Measurements from ENCODE around the gene KRTAP10-2. TPM values are rescaled to one million over a fixed set of nuclear protein-coding genes. Genes with fewer than 3 reads are reported as not detected.

Gene KRTAP10-2, protein sequence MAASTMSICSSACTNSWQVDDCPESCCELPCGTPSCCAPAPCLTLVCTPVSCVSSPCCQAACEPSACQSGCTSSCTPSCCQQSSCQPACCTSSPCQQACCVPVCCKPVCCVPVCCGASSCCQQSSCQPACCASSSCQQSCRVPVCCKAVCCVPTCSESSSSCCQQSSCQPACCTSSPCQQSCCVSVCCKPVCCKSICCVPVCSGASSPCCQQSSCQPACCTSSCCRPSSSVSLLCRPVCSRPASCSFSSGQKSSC
- not detected in 2 replicates for total RNA-seq

DNA sequence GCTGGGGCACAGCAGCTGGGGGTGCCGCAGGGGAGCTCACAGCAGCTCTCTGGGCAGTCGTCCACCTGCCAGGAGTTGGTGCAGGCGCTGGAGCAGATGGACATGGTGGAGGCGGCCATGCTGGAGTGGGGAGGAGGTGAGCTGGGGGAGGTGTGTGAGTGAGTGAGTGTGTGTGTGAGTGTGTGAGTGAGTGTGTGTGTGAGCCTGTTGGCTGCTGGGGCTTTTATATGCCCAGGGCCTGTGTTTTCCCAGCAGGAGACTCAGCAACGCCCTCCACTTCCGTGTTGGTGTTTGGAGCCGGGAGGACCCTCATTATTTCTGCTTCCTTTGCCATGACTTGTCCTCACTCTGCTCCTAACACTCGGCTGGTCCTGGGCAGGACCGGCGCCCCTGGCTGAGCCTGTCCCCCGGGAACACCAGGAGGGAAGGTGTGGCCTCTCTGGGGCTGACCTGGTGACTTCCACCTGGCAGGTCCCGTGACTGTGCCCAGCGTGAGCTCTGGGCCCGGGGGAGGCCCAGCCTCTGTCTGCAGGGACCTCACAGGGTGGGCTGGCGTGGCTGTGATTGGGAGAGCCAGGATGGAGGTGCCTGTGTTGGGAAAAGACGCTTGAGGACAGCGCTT lies at the start of gene KRTAP10-2:
KRTAP10-2 (minus strand) TSS at position 166 of the 622 bp plus-strand sequence; CDS start at position 119, 47 bp downstream.

DNA sequence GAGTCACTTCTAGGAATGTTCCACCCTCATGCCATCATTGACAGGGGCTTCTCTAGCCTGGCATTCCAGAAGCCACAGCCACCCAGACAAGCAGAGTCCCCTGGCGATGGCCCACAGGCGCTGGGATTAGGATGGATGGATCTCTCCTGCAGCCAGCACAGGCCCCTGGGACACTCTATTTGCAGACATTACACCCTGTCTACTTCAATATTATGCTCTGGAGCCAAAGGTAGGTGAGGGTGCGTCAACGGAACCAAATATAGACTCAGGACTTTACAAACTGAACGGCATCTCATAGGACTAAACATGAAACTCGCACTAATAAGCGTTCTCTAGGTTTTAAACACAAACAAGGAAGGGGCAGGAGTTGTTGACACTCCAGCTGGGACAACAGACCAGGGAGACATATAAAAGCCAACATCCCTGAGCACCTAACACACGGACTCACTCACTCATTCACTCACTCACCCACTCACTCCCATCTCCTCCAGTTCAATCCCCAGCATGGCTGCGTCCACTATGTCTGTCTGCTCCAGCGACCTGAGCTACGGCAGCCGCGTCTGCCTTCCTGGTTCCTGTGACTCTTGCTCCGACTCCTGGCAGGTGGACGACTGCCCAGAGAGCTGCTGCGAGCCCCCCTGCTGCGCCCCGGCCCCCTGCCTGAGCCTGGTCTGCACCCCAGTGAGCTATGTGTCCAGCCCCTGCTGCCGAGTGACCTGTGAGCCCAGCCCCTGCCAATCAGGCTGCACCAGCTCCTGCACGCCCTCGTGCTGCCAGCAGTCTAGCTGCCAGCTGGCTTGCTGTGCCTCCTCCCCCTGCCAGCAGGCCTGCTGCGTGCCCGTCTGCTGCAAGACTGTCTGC lies 49.0 kb upstream of the KRTAP10-2 start, which contains the start of gene KRTAP10-7:
KRTAP10-7 (plus strand) TSS at position 480 of the 861 bp plus-strand sequence; CDS start at position 505, 25 bp downstream.

DNA sequence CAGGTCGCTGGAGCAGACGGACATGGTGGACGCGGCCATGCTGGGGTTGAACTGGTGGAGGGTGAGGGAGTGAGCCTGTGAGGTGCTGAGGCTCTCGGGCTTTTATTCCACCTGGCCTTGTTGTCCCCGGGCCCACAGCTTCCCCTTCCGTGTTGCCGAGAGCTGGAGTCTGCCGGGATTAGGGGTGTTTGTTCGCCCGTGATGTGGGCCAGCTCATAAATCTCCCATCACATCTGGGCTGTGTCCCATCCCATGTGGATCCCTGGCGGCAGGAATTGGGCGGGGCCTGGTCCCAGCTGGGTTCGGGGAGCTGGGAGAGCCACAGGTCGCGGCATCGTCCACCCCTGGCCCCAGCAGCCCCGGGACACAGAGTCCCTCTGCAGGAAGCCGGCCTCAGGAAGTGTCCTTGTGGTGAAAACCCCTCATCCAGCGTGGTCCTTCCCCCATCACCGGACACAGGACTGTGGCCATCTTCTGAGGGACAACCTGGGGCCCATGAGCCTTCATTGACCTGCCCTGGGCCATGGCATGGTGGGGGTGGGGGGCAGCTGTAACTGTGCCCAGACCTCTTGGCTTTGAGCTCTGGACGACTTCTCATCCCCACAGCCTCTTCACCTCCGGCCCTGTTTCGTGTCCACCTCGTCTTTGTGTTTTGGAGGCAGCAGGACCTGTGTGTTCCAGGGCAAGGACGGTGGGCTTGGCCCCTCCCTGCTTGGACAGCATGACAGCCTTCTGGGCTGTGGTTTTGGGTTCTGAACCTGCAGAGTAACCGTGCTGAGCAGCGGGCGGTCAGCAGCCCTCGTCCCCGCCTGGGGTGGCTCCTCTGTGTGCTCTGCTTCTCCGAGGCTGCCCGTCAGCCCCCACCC lies 41.4 kb upstream of the KRTAP10-2 start, which contains the start of gene KRTAP10-6:
KRTAP10-6 (minus strand) TSS at position 60 of the 866 bp plus-strand sequence; CDS start at position 39, 21 bp downstream.

DNA sequence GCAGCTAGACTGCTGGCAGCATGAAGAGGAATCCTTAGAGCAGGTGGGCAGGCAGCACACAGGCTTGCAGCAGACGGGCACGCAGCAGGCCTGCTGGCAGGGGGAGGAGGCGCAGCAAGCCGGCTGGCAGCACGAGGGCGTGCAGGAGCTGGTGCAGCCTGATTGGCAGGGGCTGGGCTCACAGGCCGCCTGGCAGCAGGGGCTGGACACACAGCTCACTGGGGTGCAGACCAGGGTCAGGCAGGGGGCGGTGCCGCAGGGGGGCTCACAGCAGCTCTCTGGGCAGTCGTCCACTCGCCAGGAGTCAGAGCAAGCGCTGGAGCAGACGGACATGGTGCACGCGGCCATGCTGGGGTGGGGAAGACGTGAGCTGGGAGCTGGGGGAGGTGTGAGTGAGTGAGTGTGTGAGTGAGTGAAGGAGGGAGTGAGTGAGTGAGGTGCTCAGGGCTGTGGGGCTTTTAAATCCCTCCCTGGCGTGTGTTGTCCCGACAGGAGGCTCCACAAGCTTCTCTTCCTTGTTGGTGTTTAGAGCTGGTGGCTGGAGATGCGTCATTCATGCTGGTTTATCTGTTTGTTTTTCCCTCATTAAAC lies 29.0 kb upstream of the KRTAP10-2 start, which contains the start of gene KRTAP10-5:
KRTAP10-5 (minus strand) TSS at position 374 of the 591 bp plus-strand sequence; CDS start at position 348, 26 bp downstream.

DNA sequence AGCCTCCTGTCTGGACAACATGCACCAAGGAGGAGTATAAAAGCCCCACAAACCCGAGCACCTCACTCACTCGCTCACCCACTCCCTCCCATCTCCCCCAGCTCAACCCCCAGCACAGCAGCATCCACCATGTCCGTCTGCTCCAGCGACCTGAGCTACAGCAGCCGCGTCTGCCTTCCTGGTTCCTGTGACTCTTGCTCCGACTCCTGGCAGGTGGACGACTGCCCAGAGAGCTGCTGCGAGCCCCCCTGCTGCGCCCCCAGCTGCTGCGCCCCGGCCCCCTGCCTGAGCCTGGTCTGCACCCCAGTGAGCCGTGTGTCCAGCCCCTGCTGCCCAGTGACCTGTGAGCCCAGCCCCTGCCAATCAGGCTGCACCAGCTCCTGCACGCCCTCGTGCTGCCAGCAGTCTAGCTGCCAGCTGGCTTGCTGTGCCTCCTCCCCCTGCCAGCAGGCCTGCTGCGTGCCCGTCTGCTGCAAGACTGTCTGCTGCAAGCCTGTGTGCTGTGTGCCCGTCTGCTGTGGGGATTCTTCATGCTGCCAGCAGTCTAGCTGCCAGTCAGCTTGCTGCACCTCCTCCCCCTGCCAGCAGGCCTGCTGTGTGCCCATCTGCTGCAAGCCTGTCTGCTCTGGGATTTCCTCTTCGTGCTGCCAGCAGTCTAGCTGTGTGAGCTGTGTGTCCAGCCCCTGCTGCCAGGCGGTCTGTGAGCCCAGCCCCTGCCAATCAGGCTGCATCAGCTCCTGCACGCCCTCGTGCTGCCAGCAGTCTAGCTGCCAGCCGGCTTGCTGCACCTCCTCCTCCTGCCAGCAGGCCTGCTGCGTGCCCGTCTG lies 22.5 kb upstream of the KRTAP10-2 start, which contains the start of gene KRTAP10-4:
KRTAP10-4 (plus strand) TSS at position 100 of the 827 bp plus-strand sequence; CDS start at position 130, 30 bp downstream.

DNA sequence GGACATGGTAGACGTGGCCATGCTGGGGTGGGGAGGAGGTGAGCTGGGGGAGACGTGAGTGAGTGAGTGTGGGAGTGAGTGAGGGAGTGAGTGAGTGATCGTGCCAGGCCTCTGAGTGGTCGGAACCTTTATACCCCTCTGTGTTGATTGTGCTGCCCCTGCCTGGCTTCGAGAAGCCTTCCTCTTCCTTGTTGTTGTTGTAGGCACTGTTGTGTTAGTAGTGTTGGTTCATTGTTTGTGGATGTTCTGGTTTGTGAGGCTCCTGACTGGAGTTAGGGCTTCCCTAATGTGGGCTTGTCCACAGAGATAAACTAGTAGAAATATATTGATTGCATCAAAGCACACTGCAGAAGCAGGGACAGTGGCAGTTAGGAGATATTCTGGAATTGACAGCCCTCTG lies 7.4 kb upstream of the KRTAP10-2 start, which contains the start of gene KRTAP10-3:
KRTAP10-3 (minus strand) TSS at position 101 of the 400 bp plus-strand sequence; CDS start at position 21, 80 bp downstream.

DNA sequence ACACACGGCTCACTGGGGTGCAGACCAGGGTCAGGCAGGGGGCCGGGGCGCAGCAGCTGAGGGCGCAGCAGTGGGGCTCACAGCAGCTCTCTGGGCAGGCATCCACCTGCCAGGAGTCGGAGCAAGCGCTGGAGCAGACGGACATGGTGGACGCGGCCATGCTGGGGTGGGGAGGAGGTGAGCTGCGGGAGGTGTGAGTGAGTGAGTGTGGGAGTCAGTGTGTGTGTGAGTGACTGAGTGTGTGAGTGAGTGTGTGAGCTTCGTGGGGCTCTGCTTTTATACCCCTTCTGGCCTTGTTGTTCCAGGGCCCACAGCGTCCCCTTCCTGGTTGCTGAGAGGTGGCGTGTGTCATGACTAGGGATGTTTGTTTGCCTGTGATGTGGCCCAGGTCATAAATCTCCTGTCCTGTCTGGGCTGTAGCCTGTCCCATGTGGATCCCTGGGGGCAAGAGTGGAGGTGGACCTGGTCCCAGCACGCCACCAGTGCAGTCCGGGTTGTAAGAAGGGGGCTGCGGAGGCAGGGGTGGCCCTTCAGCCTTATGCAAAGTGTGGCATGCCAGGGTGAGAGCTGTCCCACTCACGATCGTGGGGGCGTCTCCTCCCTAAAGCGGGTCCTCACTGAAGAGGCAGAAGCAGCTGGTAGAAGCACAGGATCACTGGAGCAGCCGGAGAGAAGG lies 11.2 kb downstream of the KRTAP10-2 start, which contains the start of gene KRTAP10-1:
KRTAP10-1 (minus strand) TSS at position 205 of the 676 bp plus-strand sequence; CDS start at position 160, 45 bp downstream.

Other genes with a start within 250 kb of the KRTAP10-2 start
- 4.4 and 11.4 TPM in 2 replicates for gene CFAP410, start 212.1 kb downstream of the KRTAP10-2 start, total RNA-seq
- 0.33 and 1.1 TPM in 2 replicates for gene TRPM2, start 197.9 kb downstream of the KRTAP10-2 start, total RNA-seq
- gene LRRC3, start 96.0 kb downstream of the KRTAP10-2 start, total RNA-seq: 2.3 and 3.2 TPM in 2 replicates
- gene KRTAP10-1, start 11.3 kb downstream of the KRTAP10-2 start, total RNA-seq: not detected in 2 replicates
- gene KRTAP10-3, start 7.3 kb upstream of the KRTAP10-2 start, total RNA-seq: not detected in 2 replicates
- gene KRTAP10-4, start 22.2 kb upstream of the KRTAP10-2 start, total RNA-seq: not detected in 2 replicates
- not detected in 2 replicates for gene KRTAP10-5, start 29.1 kb upstream of the KRTAP10-2 start, total RNA-seq
- gene KRTAP10-6, start 41.0 kb upstream of the KRTAP10-2 start, total RNA-seq: not detected in 2 replicates
- not detected in 2 replicates for gene KRTAP10-7, start 49.1 kb upstream of the KRTAP10-2 start, total RNA-seq
- gene KRTAP10-8, start 60.6 kb upstream of the KRTAP10-2 start, total RNA-seq: not detected in 2 replicates
- gene KRTAP10-9, start 75.6 kb upstream of the KRTAP10-2 start, total RNA-seq: not detected in 2 replicates
- not detected in 2 replicates for gene KRTAP10-10, start 85.9 kb upstream of the KRTAP10-2 start, total RNA-seq
- gene KRTAP10-11, start 94.9 kb upstream of the KRTAP10-2 start, total RNA-seq: not detected in 2 replicates
- gene KRTAP12-4, start 103.2 kb upstream of the KRTAP10-2 start, total RNA-seq: not detected in 2 replicates
- gene KRTAP12-3, start 106.4 kb upstream of the KRTAP10-2 start, total RNA-seq: not detected in 2 replicates
- not detected in 2 replicates for gene KRTAP12-2, start 115.4 kb upstream of the KRTAP10-2 start, total RNA-seq
- gene KRTAP12-1, start 130.7 kb upstream of the KRTAP10-2 start, total RNA-seq: not detected in 2 replicates
- gene KRTAP10-12, start 145.7 kb upstream of the KRTAP10-2 start, total RNA-seq: not detected in 2 replicates
- gene TSPEAR, start 160.1 kb upstream of the KRTAP10-2 start, total RNA-seq: not detected in 2 replicates